Measurements from ENCODE around the gene AHDC1. TPM values are rescaled to one million over a fixed set of nuclear protein-coding genes. Genes with fewer than 3 reads are reported as not detected.

The AHDC1 gene
- total and polyA plus RNA-seq, 2 donors (not counting 3 experiments of a cell fraction or from before 2014, with no cell fraction given): 7.0 to 32.1 TPM

GRCh38 chr1:27633298-27633610 is 29.3 kb upstream of the AHDC1 start:
- no peak overlapping the region for H3K4me3 ChIP-seq (replicated peaks in 1 of 3; ENCODE audit: insufficient read depth in 1 of 3, low read depth in 1 of 3, low read length in 3 of 3)
- intact Hi-C loops (cut with micrococcal nuclease) (no loop called here), dilution Hi-C loops (cut with MboI; ENCODE audit: extremely low pct_ligation_motif_present, low sequenced_read_pairs) (no loop called here)
- ChIA-PET POLR2A (no interaction called here), CTCF (interaction anchor here (1.2 kb wide), 1 partner anchor 27 kb away, joined by 3 read pairs; no protein-coding TSS in a partner anchor)
- H3K4me2 ChIP-seq (ENCODE audit: insufficient read depth, low read length): no peak overlapping the region
- H3K4me1 ChIP-seq (ENCODE audit: control insufficient read depth, extremely low read depth, insufficient read depth, low read length): peaks cover 26% of the 10 kb centered on the region
- H3K9ac ChIP-seq (replicated peaks; ENCODE audit: extremely low read depth, insufficient read depth, low read length): no peak overlapping the region
- no peaks in the 10 kb centered on the region for H3K27me3 ChIP-seq (ENCODE audit: control insufficient read depth in 2 of 2, insufficient read depth in 2 of 2, low read length in 2 of 2)
- no peaks in the 10 kb centered on the region for H3K9me1 ChIP-seq (replicated peaks; ENCODE audit: control insufficient read depth, extremely low read depth, insufficient read depth, low read length)
- no peaks in the 10 kb centered on the region for H3K9me3 ChIP-seq (replicated peaks; ENCODE audit: control insufficient read depth, insufficient read depth, low read length)
- H2AFZ ChIP-seq (ENCODE audit: low read depth, low read length): no peak overlapping the region
- no peaks in the 10 kb centered on the region for H3K79me2 ChIP-seq (ENCODE audit: control insufficient read depth, insufficient read depth, low read length)
- no peaks in the 10 kb centered on the region for H4K20me1 ChIP-seq (replicated peaks; ENCODE audit: control insufficient read depth, extremely low read depth, insufficient read depth, low read length)
- DNase-seq (ENCODE audit: low read depth, low spot score) (no peak), FAIRE-seq (no peak)
- BruUV-seq (replicated peaks): no TSS peak
- H3K27ac ChIP-seq (ENCODE audit: insufficient read depth, low read depth, low read length): no peak overlapping the region
- TF ChIP-seq POLR2AphosphoS5 (IDR thresholded peaks at IDR 0.05; ENCODE audit: insufficient read depth, low read depth, low read length): no peak
- TF ChIP-seq FOS (IDR thresholded peaks at IDR 0.05; ENCODE audit: borderline replicate concordance, insufficient read depth, low read length): no peak
- no peak for TF ChIP-seq CTCF (IDR thresholded peaks at IDR 0.05; ENCODE audit: extremely low read depth in 1 of 2, insufficient read depth in 1 of 2, low read depth in 1 of 2, low read length in 2 of 2)
- TF ChIP-seq EZH2 (IDR thresholded peaks at IDR 0.05; ENCODE audit: borderline replicate concordance, low read depth, low read length, severe bottlenecking): no peak
- TF ChIP-seq GATA2 (IDR thresholded peaks at IDR 0.05; ENCODE audit: insufficient read depth, insufficient read length, low read depth, low read length): no peak
- TF ChIP-seq JUN (IDR thresholded peaks at IDR 0.05; ENCODE audit: borderline replicate concordance, insufficient read depth, insufficient read length, low read depth): no peak
- no peak for TF ChIP-seq MAX (IDR thresholded peaks at IDR 0.05; ENCODE audit: insufficient read depth, insufficient read length)
- TF ChIP-seq MYC (IDR thresholded peaks at IDR 0.05; ENCODE audit: low read depth, low read length): no peak
- TF ChIP-seq POLR2A (IDR thresholded peaks at IDR 0.05; ENCODE audit: low read depth, low read length): no peak
- H3K36me3 ChIP-seq (ENCODE audit: control insufficient read depth in 2 of 2, extremely low read depth in 1 of 2, insufficient read depth in 2 of 2, low read length in 2 of 2): no peaks in the 10 kb centered on the region
